Mesendoderm (in vitro differentiated cells): Measurements from ENCODE around the gene EGLN2.
A peak's percentile ranks its signal among the peaks of the same experiment; 100 is the strongest.

Experiments used
- DNase-seq: peaks from one replicate; pipeline ENCODE4 v3.0.0; 2013
- H2AK5ac ChIP-seq: 2 replicates; pipeline ENCODE4 v1.6.1; 2013; ENCODE audit warnings: low read length, inconsistent platforms
- H2BK120ac ChIP-seq: 2 replicates; pipeline ENCODE4 v1.6.1; 2013; ENCODE audit warnings: low read depth, mild to moderate bottlenecking, low read length, moderate library complexity, mixed read lengths
- H2BK15ac ChIP-seq: replicated peaks from 2 replicates; pipeline ENCODE4 v1.6.1; 2013; ENCODE audit warnings: low read depth, mild to moderate bottlenecking, moderate library complexity
- H2BK5ac ChIP-seq: 2 replicates; pipeline ENCODE4 v1.6.1; 2013; ENCODE audit warnings: low read length, inconsistent platforms
- H3K18ac ChIP-seq: 2 replicates; pipeline ENCODE4 v1.6.1; 2013; ENCODE audit warnings: mild to moderate bottlenecking, low read length, mixed read lengths
- H3K23ac ChIP-seq: one replicate; pipeline ENCODE4 v1.6.1; 2013; ENCODE audit warnings: low read length
- H3K27ac ChIP-seq: 2 replicates; pipeline ENCODE4 v1.5.1; 2013; ENCODE audit warnings: low read depth, mild to moderate bottlenecking, inconsistent platforms, low read length, moderate library complexity
- H3K27me3 ChIP-seq: 2 replicates; pipeline ENCODE4 v1.6.1; 2013; ENCODE audit warnings: low read length, control low read depth, mild to moderate bottlenecking, inconsistent platforms; ENCODE audit not compliant: insufficient read depth, poor library complexity
- H3K36me3 ChIP-seq: 2 replicates; pipeline ENCODE4 v1.6.1; 2013; ENCODE audit warnings: low read length, inconsistent platforms; ENCODE audit not compliant: control insufficient read depth, insufficient read depth
- H3K4ac ChIP-seq: one replicate; pipeline ENCODE4 v1.6.1; 2013; ENCODE audit warnings: low read depth, mild to moderate bottlenecking, low read length, moderate library complexity
- H3K4me1 ChIP-seq: 2 replicates; pipeline ENCODE4 v1.6.1; 2013; ENCODE audit warnings: low read depth, low read length, inconsistent platforms; ENCODE audit not compliant: control insufficient read depth
- H3K4me2 ChIP-seq: 2 replicates; pipeline ENCODE4 v1.6.1; 2013; ENCODE audit warnings: low read length
- H3K4me3 ChIP-seq: 2 replicates; pipeline ENCODE4 v1.5.1; 2013; ENCODE audit warnings: mild to moderate bottlenecking, low read length
- H3K56ac ChIP-seq: one replicate; pipeline ENCODE4 v1.6.1; 2013; ENCODE audit warnings: low read length
- H3K79me1 ChIP-seq: 2 replicates; pipeline ENCODE4 v1.6.1; 2013; ENCODE audit warnings: low read length, inconsistent platforms
- H3K79me2 ChIP-seq: 2 replicates; pipeline ENCODE4 v1.6.1; 2013; ENCODE audit warnings: mild to moderate bottlenecking, low read length; ENCODE audit not compliant: control insufficient read depth, insufficient read depth
- H3K9ac ChIP-seq: 2 replicates; pipeline ENCODE4 v1.6.1; 2013; ENCODE audit warnings: low read length, inconsistent platforms
- H4K5ac ChIP-seq: one replicate; pipeline ENCODE4 v1.6.1; 2013; ENCODE audit warnings: low read length
- H4K8ac ChIP-seq: one replicate; pipeline ENCODE4 v1.6.1; 2013; ENCODE audit warnings: low read depth, mild to moderate bottlenecking, control low read depth, low read length, moderate library complexity
- WGBS: extraction: QIAGEN DNeasy Blood & Tissue Kit; methylation state at CpG from one replicate; pipeline ENCODE4 v1.1.7; 2013; ENCODE audit warnings: low lambda C conversion rate, missing lambda C conversion rate; ENCODE audit not compliant: insufficient coverage; ENCODE audit errors: extremely low coverage; 5-methylcytosine and 5-hydroxymethylcytosine counted together

The EGLN2 gene

DNA sequence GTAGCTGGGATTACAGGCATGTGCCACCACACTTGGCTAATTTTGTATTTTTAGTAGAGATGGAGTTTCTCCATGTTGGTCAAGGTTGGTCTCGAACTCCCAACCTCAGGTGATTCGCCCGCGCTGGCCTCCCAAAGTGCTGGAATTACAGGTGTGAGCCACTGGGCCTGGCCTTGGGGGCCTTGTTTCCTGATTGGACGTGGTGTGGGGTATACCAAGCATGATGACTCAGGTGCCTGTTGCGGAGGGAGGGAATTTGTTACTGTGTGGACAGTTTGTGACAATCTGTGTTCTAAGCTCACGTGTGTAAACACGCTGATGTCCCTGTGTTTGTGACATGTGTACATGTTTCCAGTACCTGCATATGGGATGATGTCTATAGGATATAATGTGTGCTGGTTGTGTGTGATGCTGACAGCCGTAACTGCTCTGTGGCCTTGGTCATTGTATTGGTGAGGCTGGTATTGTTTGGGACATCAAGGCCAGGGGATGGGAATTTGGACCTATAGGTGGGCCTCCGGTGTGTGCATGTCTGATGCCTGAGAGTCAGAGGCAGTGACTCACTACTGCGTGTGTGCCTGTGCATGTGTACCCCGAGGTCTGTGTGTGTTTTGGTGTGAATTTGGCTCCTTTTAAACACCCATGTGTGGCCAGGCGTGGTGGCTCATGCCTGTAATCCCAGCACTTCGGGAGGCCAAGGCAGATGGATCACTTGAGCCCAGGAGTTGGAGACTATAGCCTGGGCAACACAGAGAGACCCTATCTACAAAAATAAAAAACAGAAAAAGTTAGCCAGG lies 1.6 kb upstream of the EGLN2 start:
- H3K36me3 ChIP-seq = peaks cover 2% of the 10 kb centered on the region
- H3K4me3 ChIP-seq = no peak overlapping the region
- WGBS = no CpG with 5 or more reads among the region's 14 CpGs

DNA sequence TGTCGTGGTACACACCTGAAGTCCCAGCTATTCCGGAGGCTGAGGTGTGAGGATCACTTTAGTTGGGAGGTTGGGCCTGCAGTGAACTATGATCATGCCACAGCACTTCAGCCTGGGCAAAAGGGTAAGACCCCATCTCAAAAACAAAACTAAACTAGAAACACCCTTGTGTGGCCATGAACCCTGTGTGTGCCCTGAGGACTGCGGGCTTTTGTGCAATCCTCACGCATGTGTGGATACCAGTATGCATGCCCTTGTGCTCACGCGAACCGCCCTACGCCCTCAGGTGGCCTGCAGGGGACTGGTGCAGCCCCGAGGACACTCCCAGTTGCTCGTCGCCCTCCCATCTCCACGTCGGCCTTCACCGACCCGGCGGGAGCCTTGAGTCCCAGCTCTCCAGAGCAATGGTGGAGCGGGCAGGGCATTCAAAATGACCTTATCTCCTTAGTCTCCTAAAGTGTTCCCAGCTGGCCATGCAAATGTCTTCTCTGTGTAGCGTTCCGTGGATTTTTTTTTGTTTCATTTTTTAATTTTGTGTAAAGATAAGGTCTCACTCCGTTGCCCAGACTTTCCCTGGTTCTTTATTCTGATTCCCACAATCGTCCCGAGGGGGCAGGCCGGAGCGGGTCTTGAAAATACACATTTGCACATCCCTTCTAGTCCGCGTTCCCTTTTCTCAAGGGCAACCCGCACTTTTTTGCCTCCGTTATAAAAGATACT lies 868 bp upstream of the EGLN2 start:
- H3K27ac ChIP-seq = peak overlapping the region; percentile 68
- DNase-seq = peak; percentile 95
- H3K23ac ChIP-seq = no peak overlapping the region
- no CpG with 5 or more reads among the region's 28 CpGs for WGBS
- no peak overlapping the region for H2BK15ac ChIP-seq
- H3K18ac ChIP-seq = no peak overlapping the region
- no peak overlapping the region for H2BK120ac ChIP-seq
- peak overlapping the region; percentile 71 for H3K9ac ChIP-seq
- H3K4me1 ChIP-seq = peaks cover 2% of the 10 kb centered on the region
- no peak overlapping the region for H3K4ac ChIP-seq
- H3K56ac ChIP-seq = peak overlapping the region; percentile 82
- H3K4me2 ChIP-seq = peak overlapping the region; percentile 59
- H2AK5ac ChIP-seq = no peak overlapping the region
- no peak overlapping the region for H4K8ac ChIP-seq
- peaks cover 2% of the 10 kb centered on the region for H3K36me3 ChIP-seq
- no peak overlapping the region for H4K5ac ChIP-seq
- no peak overlapping the region for H2BK5ac ChIP-seq
- H3K27me3 ChIP-seq = no peaks in the 10 kb centered on the region
- H3K4me3 ChIP-seq = peak overlapping the region; percentile 28
- peaks cover 12% of the 10 kb centered on the region for H3K79me1 ChIP-seq
- H3K79me2 ChIP-seq = peaks cover 36% of the 10 kb centered on the region

More for the DNA sequence above, 1.6 kb upstream of the EGLN2 start:
- peak overlapping the region; percentile 68 for H3K27ac ChIP-seq
- H3K56ac ChIP-seq = peak overlapping the region; percentile 82
- H3K9ac ChIP-seq = peak overlapping the region; percentile 71
- no peak overlapping the region for H3K4me2 ChIP-seq
- peaks cover 29% of the 10 kb centered on the region for H3K79me2 ChIP-seq
- H4K8ac ChIP-seq = no peak overlapping the region
- H3K18ac ChIP-seq = no peak overlapping the region
- no peak for DNase-seq
- peaks cover 6% of the 10 kb centered on the region for H3K79me1 ChIP-seq
- no peaks in the 10 kb centered on the region for H3K4me1 ChIP-seq
- H2AK5ac ChIP-seq = peak overlapping the region; percentile 0
- H2BK5ac ChIP-seq = no peak overlapping the region
- H3K4ac ChIP-seq = no peak overlapping the region
- no peak overlapping the region for H3K23ac ChIP-seq
- H3K27me3 ChIP-seq = no peaks in the 10 kb centered on the region
- no peak overlapping the region for H2BK120ac ChIP-seq
- no peak overlapping the region for H2BK15ac ChIP-seq
- H4K5ac ChIP-seq = no peak overlapping the region

GRCh38 chr19:40799558-40800338 lies 757 bp downstream of the EGLN2 start:
- Histone ChIP-seq H2BK120ac (peak overlapping the region; percentile 52), H3K79me1 (peaks cover 20% of the 10 kb centered on the region), H2AK5ac (no peak overlapping the region), H3K56ac (peak overlapping the region; percentile 94), H4K8ac (no peak overlapping the region), H3K4me1 (peaks cover 3% of the 10 kb centered on the region), H3K4me3 (peak overlapping the region; percentile 90), H3K4ac (peak overlapping the region; percentile 95), H2BK15ac (no peak overlapping the region), H2BK5ac (peak overlapping the region; percentile 62), H3K23ac (peak overlapping the region; percentile 60), H3K36me3 (peaks cover 2% of the 10 kb centered on the region), H4K5ac (no peak overlapping the region), H3K18ac (peak overlapping the region; percentile 98), H3K9ac (peak overlapping the region; percentile 97), H3K27me3 (no peaks in the 10 kb centered on the region), H3K4me2 (peak overlapping the region; percentile 96), H3K79me2 (peaks cover 52% of the 10 kb centered on the region), H3K27ac (peak overlapping the region; percentile 88)
- DNase-seq = peak; percentile 52
- WGBS = no CpG with 5 or more reads among the region's 40 CpGs

GRCh38 chr19:40800339-40800996 lies 1.5 kb downstream of the EGLN2 start:
- peak overlapping the region; percentile 97 for H3K9ac ChIP-seq
- H3K4me1 ChIP-seq = peaks cover 3% of the 10 kb centered on the region
- H3K4me3 ChIP-seq = peak overlapping the region; percentile 90
- H3K4ac ChIP-seq = no peak overlapping the region
- no peak overlapping the region for H4K8ac ChIP-seq
- no peak overlapping the region for H2AK5ac ChIP-seq
- peaks cover 2% of the 10 kb centered on the region for H3K36me3 ChIP-seq
- no CpG with 5 or more reads among the region's 27 CpGs for WGBS
- H3K56ac ChIP-seq = peak overlapping the region; percentile 94
- peaks cover 58% of the 10 kb centered on the region for H3K79me2 ChIP-seq
- H3K79me1 ChIP-seq = peaks cover 23% of the 10 kb centered on the region
- no peak overlapping the region for H2BK120ac ChIP-seq
- no peak overlapping the region for H3K27ac ChIP-seq
- H3K4me2 ChIP-seq = peak overlapping the region; percentile 96
- H2BK15ac ChIP-seq = no peak overlapping the region
- H3K23ac ChIP-seq = peak overlapping the region; percentile 86
- no peak for DNase-seq
- H2BK5ac ChIP-seq = no peak overlapping the region
- no peak overlapping the region for H3K18ac ChIP-seq
- no peaks in the 10 kb centered on the region for H3K27me3 ChIP-seq
- H4K5ac ChIP-seq = no peak overlapping the region

GRCh38 chr19:40800997-40801377 lies 2.0 kb downstream of the EGLN2 start:
- H3K56ac ChIP-seq = peak overlapping the region; percentile 46
- H3K79me2 ChIP-seq = peaks cover 60% of the 10 kb centered on the region
- H3K79me1 ChIP-seq = peaks cover 26% of the 10 kb centered on the region
- H2BK15ac ChIP-seq = no peak overlapping the region
- H3K9ac ChIP-seq = peak overlapping the region; percentile 97
- peaks cover 3% of the 10 kb centered on the region for H3K4me1 ChIP-seq
- H3K23ac ChIP-seq = peak overlapping the region; percentile 86
- no peak overlapping the region for H3K27ac ChIP-seq
- H3K36me3 ChIP-seq = peaks cover 2% of the 10 kb centered on the region
- H2BK5ac ChIP-seq = no peak overlapping the region
- H4K5ac ChIP-seq = no peak overlapping the region
- peak overlapping the region; percentile 1 for H3K4me2 ChIP-seq
- no peak overlapping the region for H4K8ac ChIP-seq
- no peak overlapping the region for H2AK5ac ChIP-seq
- H2BK120ac ChIP-seq = no peak overlapping the region
- no peak overlapping the region for H3K4ac ChIP-seq
- no peak for DNase-seq
- WGBS = no CpG with 5 or more reads among the region's 27 CpGs
- H3K18ac ChIP-seq = no peak overlapping the region
- H3K27me3 ChIP-seq = no peaks in the 10 kb centered on the region
- no peak overlapping the region for H3K4me3 ChIP-seq
